Measurements from ENCODE around the gene WSCD2.

Gene WSCD2

GRCh38 chr12:108271951-108272872 lies 143.1 kb downstream of the WSCD2 start:
- no peak for DNase-seq

- no peak for DNase-seq
These were observed 144.1 kb downstream of the WSCD2 start for GRCh38 chr12:108273217-108273616.

- no peak for DNase-seq
These were observed 148.5 kb downstream of the WSCD2 start for GRCh38 chr12:108277613-108278012.

GRCh38 chr12:108282160-108282559 lies 153.1 kb downstream of the WSCD2 start:
- DNase-seq = no peak

- no peak for DNase-seq
These were observed 153.6 kb downstream of the WSCD2 start for GRCh38 chr12:108282676-108283075.

GRCh38 chr12:108284163-108284562 lies 155.1 kb downstream of the WSCD2 start:
- DNase-seq = no peak

- no peak for DNase-seq
These were observed 155.9 kb downstream of the WSCD2 start for GRCh38 chr12:108285016-108285415.

- DNase-seq = no peak
These were observed 158.1 kb downstream of the WSCD2 start for GRCh38 chr12:108287227-108287626.

- DNase-seq = no peak
These were observed 160.5 kb downstream of the WSCD2 start for GRCh38 chr12:108289350-108290161.

- no peak for DNase-seq
These were observed 166.6 kb downstream of the WSCD2 start for GRCh38 chr12:108295641-108296040.

GRCh38 chr12:108296945-108297344 lies 167.9 kb downstream of the WSCD2 start:
- DNase-seq = no peak

GRCh38 chr12:108297424-108297823 lies 168.3 kb downstream of the WSCD2 start:
- DNase-seq = no peak

- DNase-seq = no peak
These were observed 169.0 kb downstream of the WSCD2 start for GRCh38 chr12:108297895-108298760.

GRCh38 chr12:108298761-108299275 lies 169.7 kb downstream of the WSCD2 start:
- DNase-seq = no peak

- DNase-seq = no peak
These were observed 170.4 kb downstream of the WSCD2 start for GRCh38 chr12:108299516-108299915.

Measured in NCI-H1436 (cell line).